ENCODE data around the gene TSPAN18.
A peak's percentile ranks its signal among the peaks of the same experiment; 100 is the strongest.

Gene TSPAN18

GRCh38 chr11:44957776-44958564, 231.2 kb downstream of the TSPAN18 start:
- DNase-seq (ENCODE audit: low spot score) = no peak

DNA sequence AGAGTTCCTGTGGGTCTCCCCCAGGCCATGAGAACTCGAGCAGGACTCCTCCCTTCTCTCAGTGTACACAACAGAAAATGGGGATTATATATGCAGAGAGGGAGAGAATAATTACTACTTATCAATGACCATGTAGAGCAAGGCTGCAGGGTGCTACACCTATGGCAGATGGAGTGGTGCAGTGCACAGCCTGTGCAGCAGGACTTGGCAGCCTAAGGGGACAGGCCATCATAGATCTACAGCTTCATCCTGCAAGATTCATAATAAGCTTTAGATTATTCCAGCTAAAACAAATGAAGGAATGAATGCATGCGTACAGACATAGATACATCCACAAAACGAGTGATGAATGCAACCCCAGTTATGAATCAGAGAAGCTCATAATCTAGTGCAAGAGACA, 232.3 kb downstream of the TSPAN18 start:
- DNase-seq (ENCODE audit: low spot score) = no peak

GRCh38 chr11:44960200-44960845, 233.6 kb downstream of the TSPAN18 start:
- DNase-seq (ENCODE audit: low spot score) = no peak

GRCh38 chr11:44962464-44962863, 235.7 kb downstream of the TSPAN18 start:
- no peak for DNase-seq (ENCODE audit: low spot score)

GRCh38 chr11:44963136-44963535, 236.4 kb downstream of the TSPAN18 start:
- DNase-seq (ENCODE audit: low spot score) = no peak

DNA sequence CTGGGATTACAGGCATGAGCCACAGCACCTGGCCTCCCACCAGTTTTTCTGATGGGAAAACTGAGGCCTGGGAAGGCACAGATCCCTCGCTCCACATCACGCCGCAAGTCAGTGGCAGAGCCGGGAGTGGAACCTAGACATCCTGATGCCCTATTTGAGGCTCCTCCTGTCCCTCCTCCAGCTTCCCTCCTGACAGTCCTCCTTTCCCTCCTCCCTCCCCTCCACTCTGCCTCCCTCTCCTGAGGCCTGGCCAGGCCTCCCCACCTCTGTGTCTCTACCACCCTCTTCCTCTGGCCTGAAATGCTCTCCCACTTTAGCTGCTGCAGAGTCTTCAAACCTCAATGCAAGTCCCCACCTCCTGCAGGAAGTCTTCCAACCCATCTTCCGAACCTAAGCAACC, 237.2 kb downstream of the TSPAN18 start:
- no peak for DNase-seq (ENCODE audit: low spot score)

DNA sequence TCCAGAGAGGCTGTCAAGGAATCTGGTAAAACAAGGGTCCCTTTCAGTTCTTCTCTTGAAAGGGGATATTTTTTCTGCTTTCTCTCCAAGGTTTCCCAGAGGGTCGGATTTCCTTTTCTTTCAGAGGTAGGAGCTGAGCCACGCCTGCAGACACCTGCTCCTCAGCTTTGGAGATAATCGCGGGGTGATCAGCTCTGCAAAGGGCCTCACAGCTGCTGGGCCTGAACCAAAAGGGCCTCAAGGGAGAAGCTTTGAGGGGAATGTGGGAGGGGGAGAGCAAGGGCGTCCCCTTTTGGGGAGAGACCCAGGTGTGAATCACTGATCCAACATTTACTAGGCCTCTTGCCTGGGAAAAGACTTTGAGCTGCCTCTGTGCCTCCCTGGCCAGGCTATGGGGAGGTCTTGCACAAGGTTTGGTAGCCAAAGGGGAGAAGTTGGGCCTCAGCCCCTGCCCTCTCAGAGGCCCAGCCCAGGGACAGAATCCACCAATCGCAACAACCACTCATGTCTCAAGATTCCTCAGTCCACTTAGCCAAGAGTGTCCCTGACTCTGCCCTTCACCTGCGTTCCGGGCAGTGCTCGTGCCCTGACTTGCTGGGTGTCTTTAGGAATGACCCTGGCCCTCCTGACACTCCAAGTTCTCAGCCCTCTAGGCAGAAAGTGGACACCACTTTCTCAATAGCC, 237.9 kb downstream of the TSPAN18 start:
- no peak for DNase-seq (ENCODE audit: low spot score)

DNA sequence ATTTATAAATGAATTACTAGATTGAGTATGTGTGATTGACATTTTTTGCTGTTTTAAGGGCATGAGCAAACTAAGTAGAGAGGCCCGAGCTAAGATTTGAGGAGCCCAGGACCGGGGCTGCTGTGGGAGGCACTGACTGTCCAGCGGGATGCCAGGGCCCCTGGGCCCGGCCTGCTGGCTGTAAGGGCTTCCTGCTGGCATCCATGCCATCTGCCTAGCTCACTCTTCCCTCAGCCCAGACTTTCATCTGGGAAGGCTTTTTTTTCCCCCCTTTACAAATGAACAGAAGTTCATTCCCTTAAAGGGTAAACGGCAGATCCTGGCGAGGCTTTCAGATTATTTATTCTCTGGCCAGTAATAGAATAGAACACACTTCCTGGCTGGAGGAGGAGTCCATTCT, 239.9 kb downstream of the TSPAN18 start:
- no peak for DNase-seq (ENCODE audit: low spot score)

- DNase-seq (ENCODE audit: low spot score) = no peak
Measured at GRCh38 chr11:44967930-44968496, 241.3 kb downstream of the TSPAN18 start.

DNA sequence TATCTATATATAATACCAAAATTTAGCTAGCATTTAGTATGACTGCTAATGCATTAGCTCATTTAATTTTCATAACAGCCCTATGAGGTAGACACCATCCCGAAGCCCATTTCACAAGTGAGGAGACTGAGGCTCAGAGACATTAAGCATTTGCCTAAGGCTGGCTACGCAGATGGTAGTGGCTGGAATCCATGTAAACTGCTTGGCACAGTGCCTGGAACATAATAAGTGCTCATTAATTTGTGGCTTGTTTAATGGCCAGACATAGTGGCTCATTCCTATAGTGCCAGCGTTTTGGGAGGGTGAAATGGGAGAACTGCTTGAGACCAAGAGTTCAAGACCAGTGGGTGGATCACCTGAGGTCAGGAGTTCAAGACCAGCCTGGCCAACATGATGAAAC, 241.7 kb downstream of the TSPAN18 start:
- DNase-seq (ENCODE audit: low spot score) = no peak

- DNase-seq (ENCODE audit: low spot score) = no peak
Measured at GRCh38 chr11:44969651-44970252, 243.0 kb downstream of the TSPAN18 start.

DNA sequence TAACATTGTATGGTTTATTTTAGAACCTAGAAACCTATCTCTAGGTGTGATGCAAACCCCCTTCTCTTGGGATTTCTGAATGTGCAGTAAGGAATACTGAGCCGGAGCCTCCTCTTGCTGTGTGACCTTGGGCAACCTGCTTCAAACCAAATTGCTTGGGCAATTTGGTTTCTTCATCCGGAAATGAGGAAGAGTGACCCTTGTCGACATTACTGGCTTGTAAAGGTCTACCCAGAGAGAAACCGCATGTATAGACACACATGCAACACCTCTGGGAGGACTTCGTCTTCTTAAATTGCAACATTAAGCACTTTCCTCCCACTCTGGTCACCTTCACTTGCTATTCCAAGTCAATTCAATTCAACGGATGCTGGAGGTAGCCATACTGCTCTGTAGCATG, 243.5 kb downstream of the TSPAN18 start:
- DNase-seq (ENCODE audit: low spot score) = no peak

- DNase-seq (ENCODE audit: low spot score) = no peak
Measured at GRCh38 chr11:44971185-44971584, 244.4 kb downstream of the TSPAN18 start.

- DNase-seq (ENCODE audit: low spot score) = no peak
Measured at GRCh38 chr11:44972746-44973435, 246.1 kb downstream of the TSPAN18 start.

DNA sequence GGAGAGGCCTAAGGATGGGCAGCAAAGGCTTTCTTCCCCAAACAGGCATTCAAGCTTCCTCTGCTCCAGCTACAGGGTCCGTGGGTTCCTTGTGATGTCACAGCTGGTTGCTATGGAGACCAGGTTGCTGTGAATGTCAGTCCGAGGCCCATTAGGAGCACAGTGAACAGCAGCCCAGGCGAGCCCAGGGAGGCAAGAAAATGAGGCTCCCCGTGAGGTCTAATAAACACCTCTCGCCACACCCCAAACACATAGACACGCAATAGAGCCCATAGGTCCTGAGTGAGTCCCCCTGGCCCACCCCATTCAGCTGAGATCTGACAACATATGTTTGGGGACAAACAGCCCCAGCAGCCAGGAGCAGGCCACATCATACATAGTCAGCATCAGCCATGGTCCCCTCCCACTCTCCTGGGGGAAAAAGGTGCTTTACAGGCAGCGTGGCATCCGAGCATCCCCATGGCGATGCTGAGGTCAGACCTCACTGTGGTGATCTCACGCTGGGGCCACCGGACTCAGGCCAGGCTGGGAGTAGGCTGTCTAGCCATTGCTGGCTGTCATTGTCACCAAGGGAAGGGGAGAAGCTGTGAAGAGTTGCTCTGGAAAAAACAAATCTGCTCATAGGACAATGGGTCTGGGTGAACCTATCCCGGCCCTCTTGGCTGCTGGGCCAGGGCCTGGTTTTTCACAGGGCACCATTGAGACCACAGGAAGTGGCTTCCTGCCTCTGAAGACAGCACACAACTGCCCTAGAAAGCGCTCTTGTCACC, 247.1 kb downstream of the TSPAN18 start:
- no peak for DNase-seq (ENCODE audit: low spot score)

DNA sequence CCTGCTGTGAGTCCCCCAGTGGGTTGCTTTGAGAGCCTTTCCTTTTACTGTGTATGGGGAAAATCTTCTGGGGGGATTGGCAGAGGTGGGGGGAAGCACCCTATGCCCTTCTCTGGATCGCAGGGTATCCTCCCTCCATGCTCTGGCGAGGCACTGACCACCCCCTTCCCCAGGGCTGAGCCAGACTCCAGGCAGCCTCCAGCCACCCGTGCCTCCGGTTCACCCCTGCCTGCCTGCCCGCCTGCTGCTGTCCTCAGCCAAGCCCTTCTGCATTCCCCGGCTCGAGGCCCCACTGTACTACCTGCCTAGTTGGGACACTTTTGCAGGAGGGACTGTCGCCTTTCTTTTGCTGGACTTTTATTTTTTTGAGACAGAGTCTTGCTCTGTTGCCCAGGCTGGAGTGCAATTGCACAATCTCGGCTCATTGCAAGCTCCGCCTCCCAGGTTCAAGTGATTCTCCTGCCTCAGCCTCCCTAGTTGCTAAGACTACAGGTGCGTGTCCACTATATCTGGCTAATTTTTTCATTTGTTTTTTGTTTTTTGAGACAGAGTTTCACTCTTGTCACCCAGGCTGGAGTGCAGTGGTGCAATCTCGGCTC, 247.7 kb downstream of the TSPAN18 start:
- DNase-seq (ENCODE audit: low spot score) = no peak

DNA sequence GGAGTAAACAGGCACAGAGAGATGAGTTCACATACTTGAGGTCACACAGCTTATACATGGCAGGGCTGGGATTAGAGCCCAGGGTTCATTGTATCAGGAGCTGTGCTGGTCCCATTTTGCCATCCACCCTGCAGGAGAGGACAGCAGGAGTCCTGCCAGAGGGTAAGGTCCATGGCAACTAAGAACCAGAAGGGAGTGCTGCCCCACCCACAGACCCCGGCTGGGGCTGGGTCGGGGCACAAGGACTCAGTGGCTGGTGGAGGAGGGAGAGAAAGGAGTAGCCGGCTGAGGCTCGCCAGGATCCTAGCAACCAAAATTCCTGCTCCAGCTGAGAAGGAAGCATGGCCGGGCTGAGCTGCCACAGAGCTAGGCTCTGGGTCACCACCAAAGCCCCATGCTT, 249.8 kb downstream of the TSPAN18 start:
- DNase-seq (ENCODE audit: low spot score) = no peak

DNA sequence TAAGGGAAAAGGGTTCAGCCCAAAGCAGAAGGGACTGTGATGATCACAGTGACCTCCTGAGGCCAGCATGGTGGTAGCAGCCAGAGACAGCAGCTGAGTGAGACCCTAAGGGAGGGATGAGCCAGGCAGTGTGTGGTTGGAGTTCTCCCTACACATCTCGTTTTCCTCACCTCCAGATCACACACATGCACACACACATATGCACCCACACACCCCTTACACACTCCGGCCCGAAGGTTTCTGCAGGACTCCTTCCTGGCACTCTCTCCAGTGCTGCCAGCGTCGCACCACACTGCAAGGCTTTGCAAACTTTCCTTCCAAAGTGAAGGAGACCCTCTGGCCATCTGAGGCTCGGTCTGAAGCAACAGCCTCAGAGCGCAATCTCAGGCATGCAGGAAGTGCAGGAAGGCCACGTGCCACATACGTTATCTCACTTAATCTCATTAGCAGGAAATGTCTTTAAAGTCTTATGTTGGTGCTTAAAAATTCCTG, 250.8 kb downstream of the TSPAN18 start:
- DNase-seq (ENCODE audit: low spot score) = peak; percentile 36

DNA sequence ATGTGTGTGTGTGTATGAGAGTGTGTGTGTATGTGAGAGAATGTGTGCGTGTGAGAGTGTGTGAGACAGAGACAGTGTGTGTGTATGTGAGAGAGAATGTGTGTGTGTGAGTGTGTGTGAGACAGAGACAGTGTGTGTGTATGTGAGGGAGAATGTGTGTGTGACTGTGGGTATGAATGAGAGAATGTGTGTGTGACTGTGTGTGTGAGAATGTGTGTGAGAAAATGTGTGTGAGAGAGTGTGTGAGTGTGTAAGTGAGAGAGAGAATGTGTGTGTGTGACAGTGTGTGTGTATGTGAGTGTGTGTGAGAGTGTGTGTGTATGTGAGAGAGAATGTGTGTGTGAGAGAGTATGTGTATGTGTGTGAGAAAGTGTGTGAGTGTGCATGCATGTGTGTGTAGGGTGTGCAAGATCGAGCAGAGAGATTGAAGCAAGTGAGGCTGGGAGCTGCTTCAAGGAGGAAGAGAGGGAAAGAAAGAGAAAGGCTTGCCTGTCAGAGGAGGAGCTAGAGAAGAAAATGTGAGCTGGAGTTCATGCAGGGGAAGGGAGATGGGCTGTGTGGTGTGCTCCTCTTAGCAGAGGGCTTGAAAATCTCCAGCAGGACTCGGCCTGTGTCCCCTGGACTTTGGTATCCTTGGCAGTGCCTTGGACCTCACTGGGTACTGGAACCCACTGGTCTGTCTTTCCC, 251.7 kb downstream of the TSPAN18 start:
- no peak for DNase-seq (ENCODE audit: low spot score)

GRCh38 chr11:44978961-44979331, 252.2 kb downstream of the TSPAN18 start:
- DNase-seq (ENCODE audit: low spot score) = peak; percentile 47
